GM23338 (cell line): ENCODE results near the gene AKAP13. TPM values are rescaled to one million over a fixed set of nuclear protein-coding genes. Genes with fewer than 3 reads are reported as not detected.

Source experiments
- ATAC-seq: fragments of 200-7000 bp; cut with Tn5 transposase; 3 replicates; pipeline ENCODE4 v1.9.1; 2020
- DNase-seq: peaks from one replicate; pipeline ENCODE4 v3.0.0-alpha.2; 2015; ENCODE audit warnings: low spot score
- H2AFZ ChIP-seq: fragments of 200-600 bp; sonication (generic); 2 replicates; pipeline ENCODE4 v1.8.0; 2016; ENCODE audit warnings: antibody characterized with exemption, mild to moderate bottlenecking, moderate library complexity
- H3F3A ChIP-seq: fragments of 200-600 bp; sonication (generic); replicated peaks from 2 replicates; pipeline ENCODE4 v1.8.0; 2017; ENCODE audit warnings: antibody characterized with exemption, mixed run types, low read depth
- H3K27ac ChIP-seq: fragments of 200-600 bp; sonication (generic); 2 replicates; pipeline ENCODE4 v1.6.1; 2016; ENCODE audit warnings: low read depth
- H3K27me3 ChIP-seq: fragments of 200-600 bp; sonication (generic); 2 replicates; pipeline ENCODE4 v1.8.0; 2016; ENCODE audit warnings: mild to moderate bottlenecking, mixed run types, moderate library complexity; ENCODE audit not compliant: insufficient read depth
- H3K36me3 ChIP-seq: fragments of 200-600 bp; sonication (generic); 2 replicates; pipeline ENCODE4 v1.8.0; 2016; ENCODE audit warnings: mild to moderate bottlenecking; ENCODE audit not compliant: insufficient read depth
- H3K4me1 ChIP-seq: fragments of 200-600 bp; sonication (generic); 2 replicates; pipeline ENCODE4 v1.8.0; 2016; ENCODE audit warnings: mild to moderate bottlenecking, moderate library complexity; ENCODE audit not compliant: insufficient read depth
- H3K4me2 ChIP-seq: fragments of 200-600 bp; sonication (generic); 2 replicates; pipeline ENCODE4 v1.7.1; 2017; ENCODE audit warnings: mixed run types
- H3K4me3 ChIP-seq: fragments of 200-600 bp; sonication (generic); 2 replicates; pipeline ENCODE4 v1.6.1; 2016; ENCODE audit warnings: mixed run types
- H3K79me2 ChIP-seq: fragments of 200-600 bp; sonication (generic); replicated peaks from 2 replicates; pipeline ENCODE4 v1.8.0; 2017; ENCODE audit warnings: mild to moderate bottlenecking; ENCODE audit not compliant: insufficient read depth
- H3K9me2 ChIP-seq: fragments of 200-600 bp; sonication (generic); 2 replicates; pipeline ENCODE4 v1.8.0; 2017; ENCODE audit not compliant: insufficient read depth
- H4K20me1 ChIP-seq: fragments of 200-600 bp; sonication (generic); replicated peaks from 2 replicates; pipeline ENCODE4 v1.8.0; 2017; ENCODE audit warnings: mild to moderate bottlenecking; ENCODE audit not compliant: insufficient read depth
- H3K27ac Mint-ChIP-seq: 2 replicates; pipeline ENCODE4 v1.8.0; 2020; ENCODE audit warnings: inconsistent platforms, mild to moderate bottlenecking, moderate library complexity, mixed read lengths
- H3K27me3 Mint-ChIP-seq: 3 replicates; pipeline ENCODE4 v1.8.0; 2022; ENCODE audit warnings: low read depth, mild to moderate bottlenecking, moderate library complexity, mixed read lengths, inconsistent platforms; ENCODE audit not compliant: insufficient read depth, poor library complexity
- H3K36me3 Mint-ChIP-seq: 3 replicates; pipeline ENCODE4 v1.8.0; 2021; ENCODE audit warnings: low read depth, mild to moderate bottlenecking, inconsistent platforms, moderate library complexity, mixed read lengths
- H3K4me1 Mint-ChIP-seq: 3 replicates; pipeline ENCODE4 v1.8.0; 2020; ENCODE audit warnings: mild to moderate bottlenecking, inconsistent platforms, mixed read lengths
- H3K4me3 Mint-ChIP-seq: 3 replicates; pipeline ENCODE4 v1.8.0; 2021; ENCODE audit warnings: moderate library complexity, mild to moderate bottlenecking, inconsistent platforms, mixed read lengths
- H3K9me3 Mint-ChIP-seq: 3 replicates; pipeline ENCODE4 v1.8.0; 2020; ENCODE audit warnings: moderate library complexity, mild to moderate bottlenecking, inconsistent platforms, mixed read lengths
- CREB1 ChIP-seq: fragments of 250-450 bp; sonication (Bioruptor Pico); IDR thresholded peaks from 2 replicates; pipeline ENCODE4 v1.5.0; 2020; ENCODE audit warnings: low read depth, mild to moderate bottlenecking, moderate library complexity
- EZH2 ChIP-seq: fragments of 200-600 bp; sonication (generic); IDR thresholded peaks from one replicate; pipeline ENCODE4 v1.8.0; 2017; ENCODE audit warnings: antibody characterized with exemption, mild to moderate bottlenecking, low read depth; ENCODE audit not compliant: unreplicated experiment
- EZH2phosphoT487 ChIP-seq: fragments of 200-600 bp; sonication (generic); IDR thresholded peaks from one replicate; pipeline ENCODE4 v1.8.1; 2018; ENCODE audit warnings: antibody characterized with exemption; ENCODE audit not compliant: unreplicated experiment
- JUNB ChIP-seq: IDR thresholded peaks from one replicate; pipeline ENCODE4 v1.6.1; 2016; ENCODE audit warnings: antibody characterized with exemption; ENCODE audit not compliant: unreplicated experiment
- NANOG ChIP-seq: IDR thresholded peaks from 2 replicates; pipeline ENCODE4 v1.6.1; 2016; ENCODE audit warnings: antibody characterized with exemption, borderline replicate concordance
- POLR2AphosphoS5 ChIP-seq: IDR thresholded peaks from 2 replicates; pipeline ENCODE4 v1.6.1; 2016; ENCODE audit warnings: antibody characterized with exemption, low read depth
- STAT1 ChIP-seq: IDR thresholded peaks from one replicate; pipeline ENCODE4 v1.6.1; 2016; ENCODE audit warnings: antibody characterized with exemption; ENCODE audit not compliant: unreplicated experiment
- ZNF114 ChIP-seq: fragments of 250-450 bp; sonication (Bioruptor Pico); IDR thresholded peaks from 2 replicates; pipeline ENCODE4 v1.5.0; 2020; ENCODE audit warnings: mild to moderate bottlenecking, moderate library complexity
- ZNF331 ChIP-seq: fragments of 250-450 bp; sonication (Bioruptor Pico); IDR thresholded peaks from 2 replicates; pipeline ENCODE4 v1.5.0; 2020; ENCODE audit warnings: low read depth, mild to moderate bottlenecking, moderate library complexity
- polyA plus RNA-seq: library from polyadenylated mRNA; unstranded; fragments of >200 nt; fragmentation: Nextera tagmentation; extraction: Ambion mirVana; gene quantifications from 2 replicates; pipeline ENCODE4 v1.2.1, GENCODE V29; 2016
- total RNA-seq: library from RNA; depleted of rRNA; stranded (reverse); fragments of >200 nt; shearing (Covaris generic); gene quantifications from 2 replicates; pipeline ENCODE4 v1.2.3, GENCODE V29; 2014
- TF ChIP-seq, protein P1 (sequence below): fragments of 250-450 bp; sonication (Bioruptor Pico); IDR thresholded peaks from 2 replicates; pipeline ENCODE4 v1.5.0; 2020; ENCODE audit warnings: mild to moderate bottlenecking, moderate library complexity
- TF ChIP-seq, protein P2 (sequence below): IDR thresholded peaks from one replicate; pipeline ENCODE4 v1.6.1; 2018; ENCODE audit warnings: antibody characterized with exemption; ENCODE audit not compliant: unreplicated experiment
- TF ChIP-seq, protein P3 (sequence below): IDR thresholded peaks from 2 replicates; pipeline ENCODE4 v1.6.1; 2016; ENCODE audit warnings: antibody characterized with exemption
- TF ChIP-seq, protein P4 (sequence below), 2 experiments: fragments of 200-600 bp in 1 of 2; sonication (generic) in 1 of 2; conservative IDR thresholded peaks; 2 replicates each; pipeline versions ENCODE4 v1.5.1 to v1.6.1; 2016 to 2017; ENCODE audit warnings: antibody characterized with exemption in 2 of 2, low read depth in 2 of 2, mild to moderate bottlenecking in 2 of 2, moderate library complexity in 1 of 2

Gene AKAP13
- total and polyA plus RNA-seq, 2 experiments from 2014 or later, result 46.2 to 60.7 TPM

DNA sequence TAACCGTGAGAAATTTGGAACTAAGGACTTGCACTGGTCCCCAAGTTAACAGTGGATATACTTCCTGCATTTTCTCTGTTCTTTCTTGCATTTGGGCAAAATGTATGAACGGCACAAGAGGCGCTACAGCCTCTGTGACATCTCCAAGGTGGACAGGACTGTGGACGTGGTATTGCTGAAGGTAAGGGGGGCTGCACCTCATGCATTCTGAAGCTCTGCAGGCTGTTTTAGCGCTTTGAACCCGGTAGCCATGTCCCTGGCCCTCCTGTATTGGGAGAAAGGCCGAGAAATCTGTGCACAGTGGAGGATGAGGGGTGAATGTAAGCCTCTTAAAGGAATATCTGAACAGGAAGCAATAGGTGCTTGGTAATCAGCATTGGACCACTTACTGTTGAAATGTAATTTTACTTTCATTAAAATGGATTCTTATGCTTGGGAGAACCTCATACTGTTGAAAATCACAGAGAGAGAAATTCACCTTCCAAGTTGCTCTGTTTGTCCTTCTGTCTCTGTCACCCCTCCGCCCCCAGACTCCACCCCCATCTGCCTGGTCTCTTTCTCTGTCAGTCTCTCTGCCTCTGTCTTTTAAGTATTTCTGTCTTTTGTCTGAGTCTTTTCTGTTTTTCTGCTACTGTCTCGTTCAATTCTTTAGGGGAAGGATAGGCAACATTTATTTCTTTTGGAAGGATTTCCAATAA lies 239.7 kb downstream of the AKAP13 start:
- Histone ChIP-seq H3K27ac (0 out of 2 replicates have a peak overlapping the region, but pooled peaks have one; percentile 26), H3K4me2 (peak overlapping the region; percentile 70), H2AFZ (no peak overlapping the region), H3K4me3 (no peak overlapping the region), H3K79me2 (peaks cover 10% of the 10 kb centered on the region), H3K4me1 (peaks cover 47% of the 10 kb centered on the region), H3K9me2 (no peaks in the 10 kb centered on the region), H3F3A (no peaks in the 10 kb centered on the region), H3K36me3 (no peaks in the 10 kb centered on the region), H3K27me3 (no peaks in the 10 kb centered on the region), H4K20me1 (0 out of 2 replicates have a peak, but pooled peaks cover 6% of the 10 kb centered on the region)
- Mint-ChIP-seq H3K4me3 (no peak overlapping the region), H3K9me3 (no peaks in the 10 kb centered on the region), H3K4me1 (peaks cover 1% of the 10 kb centered on the region), H3K27me3 (peaks cover 6% of the 10 kb centered on the region), H3K27ac (no peak overlapping the region), H3K36me3 (no peaks in the 10 kb centered on the region)
- DNase-seq (no peak), ATAC-seq (no peak)
- TF ChIP-seq, protein P1, sequence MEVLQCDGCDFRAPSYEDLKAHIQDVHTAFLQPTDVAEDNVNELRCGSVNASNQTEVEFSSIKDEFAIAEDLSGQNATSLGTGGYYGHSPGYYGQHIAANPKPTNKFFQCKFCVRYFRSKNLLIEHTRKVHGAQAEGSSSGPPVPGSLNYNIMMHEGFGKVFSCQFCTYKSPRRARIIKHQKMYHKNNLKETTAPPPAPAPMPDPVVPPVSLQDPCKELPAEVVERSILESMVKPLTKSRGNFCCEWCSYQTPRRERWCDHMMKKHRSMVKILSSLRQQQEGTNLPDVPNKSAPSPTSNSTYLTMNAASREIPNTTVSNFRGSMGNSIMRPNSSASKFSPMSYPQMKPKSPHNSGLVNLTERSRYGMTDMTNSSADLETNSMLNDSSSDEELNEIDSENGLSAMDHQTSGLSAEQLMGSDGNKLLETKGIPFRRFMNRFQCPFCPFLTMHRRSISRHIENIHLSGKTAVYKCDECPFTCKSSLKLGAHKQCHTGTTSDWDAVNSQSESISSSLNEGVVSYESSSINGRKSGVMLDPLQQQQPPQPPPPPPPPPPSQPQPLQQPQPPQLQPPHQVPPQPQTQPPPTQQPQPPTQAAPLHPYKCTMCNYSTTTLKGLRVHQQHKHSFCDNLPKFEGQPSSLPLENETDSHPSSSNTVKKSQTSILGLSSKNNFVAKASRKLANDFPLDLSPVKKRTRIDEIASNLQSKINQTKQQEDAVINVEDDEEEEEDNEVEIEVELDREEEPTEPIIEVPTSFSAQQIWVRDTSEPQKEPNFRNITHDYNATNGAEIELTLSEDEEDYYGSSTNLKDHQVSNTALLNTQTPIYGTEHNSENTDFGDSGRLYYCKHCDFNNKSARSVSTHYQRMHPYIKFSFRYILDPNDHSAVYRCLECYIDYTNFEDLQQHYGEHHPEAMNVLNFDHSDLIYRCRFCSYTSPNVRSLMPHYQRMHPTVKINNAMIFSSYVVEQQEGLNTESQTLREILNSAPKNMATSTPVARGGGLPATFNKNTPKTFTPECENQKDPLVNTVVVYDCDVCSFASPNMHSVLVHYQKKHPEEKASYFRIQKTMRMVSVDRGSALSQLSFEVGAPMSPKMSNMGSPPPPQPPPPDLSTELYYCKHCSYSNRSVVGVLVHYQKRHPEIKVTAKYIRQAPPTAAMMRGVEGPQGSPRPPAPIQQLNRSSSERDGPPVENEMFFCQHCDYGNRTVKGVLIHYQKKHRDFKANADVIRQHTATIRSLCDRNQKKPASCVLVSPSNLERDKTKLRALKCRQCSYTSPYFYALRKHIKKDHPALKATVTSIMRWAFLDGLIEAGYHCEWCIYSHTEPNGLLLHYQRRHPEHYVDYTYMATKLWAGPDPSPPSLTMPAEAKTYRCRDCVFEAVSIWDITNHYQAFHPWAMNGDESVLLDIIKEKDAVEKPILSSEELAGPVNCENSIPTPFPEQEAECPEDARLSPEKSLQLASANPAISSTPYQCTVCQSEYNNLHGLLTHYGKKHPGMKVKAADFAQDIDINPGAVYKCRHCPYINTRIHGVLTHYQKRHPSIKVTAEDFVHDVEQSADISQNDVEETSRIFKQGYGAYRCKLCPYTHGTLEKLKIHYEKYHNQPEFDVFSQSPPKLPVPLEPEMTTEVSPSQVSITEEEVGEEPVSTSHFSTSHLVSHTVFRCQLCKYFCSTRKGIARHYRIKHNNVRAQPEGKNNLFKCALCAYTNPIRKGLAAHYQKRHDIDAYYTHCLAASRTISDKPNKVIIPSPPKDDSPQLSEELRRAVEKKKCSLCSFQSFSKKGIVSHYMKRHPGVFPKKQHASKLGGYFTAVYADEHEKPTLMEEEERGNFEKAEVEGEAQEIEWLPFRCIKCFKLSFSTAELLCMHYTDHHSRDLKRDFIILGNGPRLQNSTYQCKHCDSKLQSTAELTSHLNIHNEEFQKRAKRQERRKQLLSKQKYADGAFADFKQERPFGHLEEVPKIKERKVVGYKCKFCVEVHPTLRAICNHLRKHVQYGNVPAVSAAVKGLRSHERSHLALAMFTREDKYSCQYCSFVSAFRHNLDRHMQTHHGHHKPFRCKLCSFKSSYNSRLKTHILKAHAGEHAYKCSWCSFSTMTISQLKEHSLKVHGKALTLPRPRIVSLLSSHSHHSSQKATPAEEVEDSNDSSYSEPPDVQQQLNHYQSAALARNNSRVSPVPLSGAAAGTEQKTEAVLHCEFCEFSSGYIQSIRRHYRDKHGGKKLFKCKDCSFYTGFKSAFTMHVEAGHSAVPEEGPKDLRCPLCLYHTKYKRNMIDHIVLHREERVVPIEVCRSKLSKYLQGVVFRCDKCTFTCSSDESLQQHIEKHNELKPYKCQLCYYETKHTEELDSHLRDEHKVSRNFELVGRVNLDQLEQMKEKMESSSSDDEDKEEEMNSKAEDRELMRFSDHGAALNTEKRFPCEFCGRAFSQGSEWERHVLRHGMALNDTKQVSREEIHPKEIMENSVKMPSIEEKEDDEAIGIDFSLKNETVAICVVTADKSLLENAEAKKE (CRISPR knock-in tag), result no peak
- TF ChIP-seq, protein P2, sequence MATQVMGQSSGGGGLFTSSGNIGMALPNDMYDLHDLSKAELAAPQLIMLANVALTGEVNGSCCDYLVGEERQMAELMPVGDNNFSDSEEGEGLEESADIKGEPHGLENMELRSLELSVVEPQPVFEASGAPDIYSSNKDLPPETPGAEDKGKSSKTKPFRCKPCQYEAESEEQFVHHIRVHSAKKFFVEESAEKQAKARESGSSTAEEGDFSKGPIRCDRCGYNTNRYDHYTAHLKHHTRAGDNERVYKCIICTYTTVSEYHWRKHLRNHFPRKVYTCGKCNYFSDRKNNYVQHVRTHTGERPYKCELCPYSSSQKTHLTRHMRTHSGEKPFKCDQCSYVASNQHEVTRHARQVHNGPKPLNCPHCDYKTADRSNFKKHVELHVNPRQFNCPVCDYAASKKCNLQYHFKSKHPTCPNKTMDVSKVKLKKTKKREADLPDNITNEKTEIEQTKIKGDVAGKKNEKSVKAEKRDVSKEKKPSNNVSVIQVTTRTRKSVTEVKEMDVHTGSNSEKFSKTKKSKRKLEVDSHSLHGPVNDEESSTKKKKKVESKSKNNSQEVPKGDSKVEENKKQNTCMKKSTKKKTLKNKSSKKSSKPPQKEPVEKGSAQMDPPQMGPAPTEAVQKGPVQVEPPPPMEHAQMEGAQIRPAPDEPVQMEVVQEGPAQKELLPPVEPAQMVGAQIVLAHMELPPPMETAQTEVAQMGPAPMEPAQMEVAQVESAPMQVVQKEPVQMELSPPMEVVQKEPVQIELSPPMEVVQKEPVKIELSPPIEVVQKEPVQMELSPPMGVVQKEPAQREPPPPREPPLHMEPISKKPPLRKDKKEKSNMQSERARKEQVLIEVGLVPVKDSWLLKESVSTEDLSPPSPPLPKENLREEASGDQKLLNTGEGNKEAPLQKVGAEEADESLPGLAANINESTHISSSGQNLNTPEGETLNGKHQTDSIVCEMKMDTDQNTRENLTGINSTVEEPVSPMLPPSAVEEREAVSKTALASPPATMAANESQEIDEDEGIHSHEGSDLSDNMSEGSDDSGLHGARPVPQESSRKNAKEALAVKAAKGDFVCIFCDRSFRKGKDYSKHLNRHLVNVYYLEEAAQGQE, result no peak
- no peak for TF ChIP-seq CREB1 (CRISPR knock-in tag)
- TF ChIP-seq POLR2AphosphoS5, result no peak
- TF ChIP-seq NANOG, result no peak
- TF ChIP-seq STAT1, result no peak
- TF ChIP-seq EZH2phosphoT487, result no peak
- TF ChIP-seq JUNB, result no peak
- TF ChIP-seq ZNF114 (CRISPR knock-in tag), result no peak
- TF ChIP-seq ZNF331 (CRISPR knock-in tag), result no peak
- TF ChIP-seq, protein P3, sequence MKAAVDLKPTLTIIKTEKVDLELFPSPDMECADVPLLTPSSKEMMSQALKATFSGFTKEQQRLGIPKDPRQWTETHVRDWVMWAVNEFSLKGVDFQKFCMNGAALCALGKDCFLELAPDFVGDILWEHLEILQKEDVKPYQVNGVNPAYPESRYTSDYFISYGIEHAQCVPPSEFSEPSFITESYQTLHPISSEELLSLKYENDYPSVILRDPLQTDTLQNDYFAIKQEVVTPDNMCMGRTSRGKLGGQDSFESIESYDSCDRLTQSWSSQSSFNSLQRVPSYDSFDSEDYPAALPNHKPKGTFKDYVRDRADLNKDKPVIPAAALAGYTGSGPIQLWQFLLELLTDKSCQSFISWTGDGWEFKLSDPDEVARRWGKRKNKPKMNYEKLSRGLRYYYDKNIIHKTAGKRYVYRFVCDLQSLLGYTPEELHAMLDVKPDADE, result no peak
- TF ChIP-seq, protein P4, sequence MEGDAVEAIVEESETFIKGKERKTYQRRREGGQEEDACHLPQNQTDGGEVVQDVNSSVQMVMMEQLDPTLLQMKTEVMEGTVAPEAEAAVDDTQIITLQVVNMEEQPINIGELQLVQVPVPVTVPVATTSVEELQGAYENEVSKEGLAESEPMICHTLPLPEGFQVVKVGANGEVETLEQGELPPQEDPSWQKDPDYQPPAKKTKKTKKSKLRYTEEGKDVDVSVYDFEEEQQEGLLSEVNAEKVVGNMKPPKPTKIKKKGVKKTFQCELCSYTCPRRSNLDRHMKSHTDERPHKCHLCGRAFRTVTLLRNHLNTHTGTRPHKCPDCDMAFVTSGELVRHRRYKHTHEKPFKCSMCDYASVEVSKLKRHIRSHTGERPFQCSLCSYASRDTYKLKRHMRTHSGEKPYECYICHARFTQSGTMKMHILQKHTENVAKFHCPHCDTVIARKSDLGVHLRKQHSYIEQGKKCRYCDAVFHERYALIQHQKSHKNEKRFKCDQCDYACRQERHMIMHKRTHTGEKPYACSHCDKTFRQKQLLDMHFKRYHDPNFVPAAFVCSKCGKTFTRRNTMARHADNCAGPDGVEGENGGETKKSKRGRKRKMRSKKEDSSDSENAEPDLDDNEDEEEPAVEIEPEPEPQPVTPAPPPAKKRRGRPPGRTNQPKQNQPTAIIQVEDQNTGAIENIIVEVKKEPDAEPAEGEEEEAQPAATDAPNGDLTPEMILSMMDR (conservative IDR thresholded peaks at IDR 0.05; ENCODE audit: low read depth in 2 of 2), result no peak
- TF ChIP-seq EZH2, result no peak
